HEK293 (cell line): ENCODE results near the gene UNC50.

Experiments
- CTCF ChIA-PET: fragments of 350-600 bp; formaldehyde crosslinking; extraction: SDS; loops from one replicate; lab custom pipeline; 2021; ENCODE audit warnings: antibody characterized with exemption; lab: Yijun Ruan, JAX
- POLR2A ChIA-PET: fragments of 300-600 bp; formaldehyde crosslinking; extraction: SDS; loops from one replicate; lab custom pipeline; 2020; ENCODE audit warnings: antibody characterized with exemption, inconsistent platforms; lab: Yijun Ruan, JAX
- H3K27ac ChIP-seq: fragments of 200-500 bp; sonication (Bioruptor generic); 2 replicates; pipeline ENCODE4 v1.5.1; 2014; ENCODE audit warnings: low read depth, low read length, control low read depth, inconsistent platforms; ENCODE audit errors: extremely low read depth
- H3K36me3 ChIP-seq, 2 experiments: fragments of 200-500 bp in 1 of 2; sonication (Bioruptor generic) in 1 of 2; 1 replicate in 1 of 2; 2 replicates in 1 of 2; pipeline ENCODE4 v1.5.1; 2014 to 2017; ENCODE audit warnings: inconsistent platforms in 2 of 2, low read length in 2 of 2; ENCODE audit not compliant: control insufficient read depth in 2 of 2, insufficient read depth in 1 of 2
- H3K4me1 ChIP-seq: fragments of 200-500 bp; sonication (Bioruptor generic); 2 replicates; pipeline ENCODE4 v1.5.1; 2014; ENCODE audit warnings: mild to moderate bottlenecking, low read length, inconsistent platforms; ENCODE audit not compliant: control insufficient read depth, insufficient read depth
- H3K4me3 ChIP-seq: 2 replicates; pipeline ENCODE4 v1.5.1; 2011; ENCODE audit warnings: low read depth, mild to moderate bottlenecking, control low read depth, low read length, moderate library complexity
- H3K9me3 ChIP-seq: fragments of 200-500 bp; sonication (Bioruptor generic); 2 replicates; pipeline ENCODE4 v1.5.1; 2014; ENCODE audit warnings: low read depth, low read length, inconsistent platforms; ENCODE audit not compliant: control insufficient read depth, insufficient read depth
- SALL2 ChIP-seq: fragments of 450-650 bp; formaldehyde crosslinking; IDR thresholded peaks from 2 replicates; pipeline ENCODE4 v1.5.0; 2017; ENCODE audit warnings: missing biosample characterization, mild to moderate bottlenecking, missing genetic modification characterization, borderline replicate concordance
- ZNF211 ChIP-seq: fragments of 450-650 bp; formaldehyde crosslinking; IDR thresholded peaks from 2 replicates; pipeline ENCODE4 v1.5.1; 2016; ENCODE audit warnings: low read depth, missing biosample characterization, missing genetic modification characterization
- ZNF24 ChIP-seq: fragments of 450-650 bp; formaldehyde crosslinking; IDR thresholded peaks from 2 replicates; pipeline ENCODE4 v1.5.1; 2016; ENCODE audit warnings: missing biosample characterization, missing genetic modification characterization
- ZNF48 ChIP-seq: fragments of 450-650 bp; formaldehyde crosslinking; IDR thresholded peaks from 2 replicates; pipeline ENCODE4 v1.5.1; 2016; ENCODE audit warnings: missing biosample characterization, missing genetic modification characterization
- ZNF548 ChIP-seq: fragments of 450-650 bp; formaldehyde crosslinking; IDR thresholded peaks from 2 replicates; pipeline ENCODE4 v1.5.1; 2016; ENCODE audit warnings: missing biosample characterization, missing genetic modification characterization
- ZNF658 ChIP-seq: fragments of 450-650 bp; formaldehyde crosslinking; IDR thresholded peaks from 2 replicates; pipeline ENCODE4; 2016; ENCODE audit warnings: missing biosample characterization, missing genetic modification characterization
- TF ChIP-seq, protein P1 (sequence below): fragments of 450-650 bp; formaldehyde crosslinking; IDR thresholded peaks from 2 replicates; pipeline ENCODE4 v1.5.1; 2016; ENCODE audit warnings: missing biosample characterization, missing genetic modification characterization
- TF ChIP-seq, protein P2 (sequence below): fragments of 450-650 bp; formaldehyde crosslinking; IDR thresholded peaks from 2 replicates; pipeline ENCODE4 v1.5.1; 2016; ENCODE audit warnings: missing biosample characterization, missing genetic modification characterization
- TF ChIP-seq, protein P3 (sequence below): fragments of 450-650 bp; formaldehyde crosslinking; IDR thresholded peaks from 2 replicates; pipeline ENCODE4 v1.5.1; 2017; ENCODE audit warnings: missing biosample characterization, missing genetic modification characterization
- TF ChIP-seq, protein P4 (sequence below): fragments of 450-650 bp; formaldehyde crosslinking; IDR thresholded peaks from 2 replicates; pipeline ENCODE4 v1.5.1; 2017; ENCODE audit warnings: missing biosample characterization, missing genetic modification characterization
- TF ChIP-seq, protein P5 (sequence below): fragments of 450-650 bp; formaldehyde crosslinking; IDR thresholded peaks from 2 replicates; pipeline ENCODE4 v1.5.1; 2016; ENCODE audit warnings: missing biosample characterization, missing genetic modification characterization
- TF ChIP-seq, protein P6 (sequence below): fragments of 450-650 bp; formaldehyde crosslinking; IDR thresholded peaks from 2 replicates; pipeline ENCODE4 v1.5.1; 2016; ENCODE audit warnings: missing biosample characterization, missing genetic modification characterization
- TF ChIP-seq, protein P7 (sequence below): fragments of 450-650 bp; formaldehyde crosslinking; IDR thresholded peaks from 2 replicates; pipeline ENCODE4 v1.5.1; 2017; ENCODE audit warnings: missing biosample characterization, missing genetic modification characterization

The UNC50 gene

DNA sequence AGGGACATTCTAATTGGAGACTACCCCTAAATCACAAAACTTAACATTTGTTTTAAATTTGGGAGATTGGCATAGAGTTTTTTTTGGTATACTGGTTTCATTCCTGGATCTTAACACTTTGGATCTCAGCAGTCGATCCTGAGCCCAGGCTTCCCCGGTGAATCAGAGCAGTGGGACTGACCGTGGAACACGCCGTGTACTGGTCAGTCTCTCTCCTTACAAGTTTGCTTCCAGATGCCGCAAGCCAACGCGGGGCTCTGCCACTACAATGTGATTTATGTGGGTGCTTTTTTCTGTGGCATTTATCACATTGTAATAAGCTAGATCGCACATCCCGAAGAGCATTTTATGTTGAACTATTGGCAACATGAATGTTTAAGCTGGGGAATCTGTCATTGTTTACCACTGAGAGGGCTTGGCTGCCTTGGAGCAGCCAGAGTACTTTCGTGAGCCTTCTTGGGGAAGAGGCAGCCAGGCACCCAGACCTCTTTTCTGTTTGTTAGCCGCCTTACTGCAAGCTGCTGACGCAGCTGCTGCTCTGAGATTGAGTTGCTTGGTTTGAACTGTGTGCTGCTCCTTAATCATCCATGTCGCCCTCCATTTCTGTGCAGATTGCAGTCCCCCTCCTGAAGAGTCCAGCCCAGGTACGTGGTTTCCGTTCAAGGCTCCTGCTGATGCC, 49.4 kb upstream of the UNC50 start:
- CTCF ChIA-PET, result interaction anchor here (1.7 to 5.0 kb wide), 2 partner anchors 10 to 146 kb away, joined by 5 to 22 read pairs; no protein-coding TSS in a partner anchor
- TF ChIP-seq ZNF24 (no peak), ZNF48 (tag by site-specific recombination) (no peak)
- no peaks in the 10 kb centered on the region for H3K4me1 ChIP-seq
- H3K9me3 ChIP-seq, result no peaks in the 10 kb centered on the region
- H3K4me3 ChIP-seq, result no peak overlapping the region
- H3K36me3 ChIP-seq, result peaks cover 0 to 86% of the 10 kb centered on the region in 2 experiments; a peak in 1 of 3 replicates
- no peak overlapping the region for H3K27ac ChIP-seq
- POLR2A ChIA-PET, result no interaction called here

DNA sequence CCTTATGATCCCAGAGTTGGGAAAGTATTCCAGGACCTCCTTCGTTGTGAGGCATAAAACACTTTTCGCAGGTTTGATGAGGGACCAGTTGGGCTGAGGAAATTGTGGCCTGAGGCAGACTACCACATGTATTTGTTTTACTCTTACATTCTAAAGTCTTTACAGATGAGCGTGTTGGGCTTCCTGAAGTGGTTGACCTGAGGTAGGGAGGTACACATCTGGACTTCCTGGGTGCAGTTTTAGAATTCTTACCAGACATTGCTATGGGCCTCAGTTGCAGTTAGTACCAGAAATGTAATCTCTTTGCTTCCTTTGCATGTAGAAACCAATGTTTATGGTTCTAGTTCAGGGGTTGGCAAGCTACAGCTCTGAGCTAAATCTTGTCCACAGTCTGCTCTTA, 48.8 kb upstream of the UNC50 start:
- CTCF ChIA-PET, result interaction anchor here (1.7 to 5.0 kb wide), 2 partner anchors 9 to 147 kb away, joined by 5 to 22 read pairs; no protein-coding TSS in a partner anchor
- no peaks in the 10 kb centered on the region for H3K4me1 ChIP-seq
- TF ChIP-seq ZNF658 (tag by site-specific recombination), result no peak
- TF ChIP-seq, protein P1, sequence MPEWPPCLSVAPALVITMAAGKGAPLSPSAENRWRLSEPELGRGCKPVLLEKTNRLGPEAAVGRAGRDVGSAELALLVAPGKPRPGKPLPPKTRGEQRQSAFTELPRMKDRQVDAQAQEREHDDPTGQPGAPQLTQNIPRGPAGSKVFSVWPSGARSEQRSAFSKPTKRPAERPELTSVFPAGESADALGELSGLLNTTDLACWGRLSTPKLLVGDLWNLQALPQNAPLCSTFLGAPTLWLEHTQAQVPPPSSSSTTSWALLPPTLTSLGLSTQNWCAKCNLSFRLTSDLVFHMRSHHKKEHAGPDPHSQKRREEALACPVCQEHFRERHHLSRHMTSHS, result no peak
- no peak for TF ChIP-seq ZNF211
- TF ChIP-seq, protein P2, sequence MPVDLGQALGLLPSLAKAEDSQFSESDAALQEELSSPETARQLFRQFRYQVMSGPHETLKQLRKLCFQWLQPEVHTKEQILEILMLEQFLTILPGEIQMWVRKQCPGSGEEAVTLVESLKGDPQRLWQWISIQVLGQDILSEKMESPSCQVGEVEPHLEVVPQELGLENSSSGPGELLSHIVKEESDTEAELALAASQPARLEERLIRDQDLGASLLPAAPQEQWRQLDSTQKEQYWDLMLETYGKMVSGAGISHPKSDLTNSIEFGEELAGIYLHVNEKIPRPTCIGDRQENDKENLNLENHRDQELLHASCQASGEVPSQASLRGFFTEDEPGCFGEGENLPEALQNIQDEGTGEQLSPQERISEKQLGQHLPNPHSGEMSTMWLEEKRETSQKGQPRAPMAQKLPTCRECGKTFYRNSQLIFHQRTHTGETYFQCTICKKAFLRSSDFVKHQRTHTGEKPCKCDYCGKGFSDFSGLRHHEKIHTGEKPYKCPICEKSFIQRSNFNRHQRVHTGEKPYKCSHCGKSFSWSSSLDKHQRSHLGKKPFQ (tag by site-specific recombination), result no peak
- no peak for TF ChIP-seq SALL2 (tag by site-specific recombination)
- no peak for TF ChIP-seq ZNF548 (tag by site-specific recombination)
- TF ChIP-seq, all 188 proteins: peak for 0
- Histone ChIP-seq H3K36me3 (peaks cover 0 to 86% of the 10 kb centered on the region in 2 experiments; a peak in 1 of 3 replicates), H3K4me3 (no peak overlapping the region), H3K27ac (no peak overlapping the region), H3K9me3 (no peaks in the 10 kb centered on the region)
- POLR2A ChIA-PET, result no interaction called here

DNA sequence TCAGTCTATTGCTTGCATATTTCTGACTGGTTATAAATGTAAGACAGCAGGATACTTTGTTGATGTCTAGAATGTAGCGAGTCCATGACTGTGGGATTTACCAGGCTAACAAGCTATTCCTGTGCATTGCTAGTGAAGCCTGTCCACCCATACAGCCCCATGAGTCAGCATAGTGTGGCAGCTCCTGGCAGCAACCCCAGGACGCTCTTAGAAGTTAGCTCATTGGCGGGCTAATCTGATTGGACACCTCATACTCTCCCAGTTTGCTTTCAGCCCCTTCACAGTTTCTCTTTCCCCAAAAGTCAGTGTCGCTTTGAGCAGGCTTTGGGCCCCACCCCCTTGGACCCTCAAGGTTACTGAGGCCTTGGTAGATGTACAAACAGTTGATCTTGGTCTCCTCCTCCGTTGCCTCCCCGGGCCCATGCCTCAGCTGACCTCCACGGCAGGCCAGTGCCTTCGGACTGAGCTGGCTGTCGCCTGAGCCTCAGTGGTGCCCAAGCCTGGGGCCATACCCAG, 48.1 kb upstream of the UNC50 start:
- CTCF ChIA-PET, result interaction anchor here (0.7 to 5.0 kb wide), 2 partner anchors 8 to 86 kb away, joined by 3 to 22 read pairs; no protein-coding TSS in a partner anchor
- peaks cover 0 to 86% of the 10 kb centered on the region in 2 experiments; a peak in 1 of 3 replicates for H3K36me3 ChIP-seq
- H3K4me3 ChIP-seq, result no peak overlapping the region
- no peak overlapping the region for H3K27ac ChIP-seq
- no peaks in the 10 kb centered on the region for H3K9me3 ChIP-seq
- no peaks in the 10 kb centered on the region for H3K4me1 ChIP-seq
- TF ChIP-seq, protein P3, sequence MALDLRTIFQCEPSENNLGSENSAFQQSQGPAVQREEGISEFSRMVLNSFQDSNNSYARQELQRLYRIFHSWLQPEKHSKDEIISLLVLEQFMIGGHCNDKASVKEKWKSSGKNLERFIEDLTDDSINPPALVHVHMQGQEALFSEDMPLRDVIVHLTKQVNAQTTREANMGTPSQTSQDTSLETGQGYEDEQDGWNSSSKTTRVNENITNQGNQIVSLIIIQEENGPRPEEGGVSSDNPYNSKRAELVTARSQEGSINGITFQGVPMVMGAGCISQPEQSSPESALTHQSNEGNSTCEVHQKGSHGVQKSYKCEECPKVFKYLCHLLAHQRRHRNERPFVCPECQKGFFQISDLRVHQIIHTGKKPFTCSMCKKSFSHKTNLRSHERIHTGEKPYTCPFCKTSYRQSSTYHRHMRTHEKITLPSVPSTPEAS (tag by site-specific recombination), result no peak
- TF ChIP-seq, protein P4, sequence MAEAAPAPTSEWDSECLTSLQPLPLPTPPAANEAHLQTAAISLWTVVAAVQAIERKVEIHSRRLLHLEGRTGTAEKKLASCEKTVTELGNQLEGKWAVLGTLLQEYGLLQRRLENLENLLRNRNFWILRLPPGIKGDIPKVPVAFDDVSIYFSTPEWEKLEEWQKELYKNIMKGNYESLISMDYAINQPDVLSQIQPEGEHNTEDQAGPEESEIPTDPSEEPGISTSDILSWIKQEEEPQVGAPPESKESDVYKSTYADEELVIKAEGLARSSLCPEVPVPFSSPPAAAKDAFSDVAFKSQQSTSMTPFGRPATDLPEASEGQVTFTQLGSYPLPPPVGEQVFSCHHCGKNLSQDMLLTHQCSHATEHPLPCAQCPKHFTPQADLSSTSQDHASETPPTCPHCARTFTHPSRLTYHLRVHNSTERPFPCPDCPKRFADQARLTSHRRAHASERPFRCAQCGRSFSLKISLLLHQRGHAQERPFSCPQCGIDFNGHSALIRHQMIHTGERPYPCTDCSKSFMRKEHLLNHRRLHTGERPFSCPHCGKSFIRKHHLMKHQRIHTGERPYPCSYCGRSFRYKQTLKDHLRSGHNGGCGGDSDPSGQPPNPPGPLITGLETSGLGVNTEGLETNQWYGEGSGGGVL, result no peak
- TF ChIP-seq, protein P5, sequence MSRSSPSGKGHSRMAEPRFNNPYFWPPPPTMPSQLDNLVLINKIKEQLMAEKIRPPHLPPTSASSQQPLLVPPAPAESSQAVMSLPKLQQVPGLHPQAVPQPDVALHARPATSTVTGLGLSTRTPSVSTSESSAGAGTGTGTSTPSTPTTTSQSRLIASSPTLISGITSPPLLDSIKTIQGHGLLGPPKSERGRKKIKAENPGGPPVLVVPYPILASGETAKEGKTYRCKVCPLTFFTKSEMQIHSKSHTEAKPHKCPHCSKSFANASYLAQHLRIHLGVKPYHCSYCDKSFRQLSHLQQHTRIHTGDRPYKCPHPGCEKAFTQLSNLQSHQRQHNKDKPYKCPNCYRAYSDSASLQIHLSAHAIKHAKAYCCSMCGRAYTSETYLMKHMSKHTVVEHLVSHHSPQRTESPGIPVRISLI (tag by site-specific recombination), result no peak
- TF ChIP-seq, protein P6, sequence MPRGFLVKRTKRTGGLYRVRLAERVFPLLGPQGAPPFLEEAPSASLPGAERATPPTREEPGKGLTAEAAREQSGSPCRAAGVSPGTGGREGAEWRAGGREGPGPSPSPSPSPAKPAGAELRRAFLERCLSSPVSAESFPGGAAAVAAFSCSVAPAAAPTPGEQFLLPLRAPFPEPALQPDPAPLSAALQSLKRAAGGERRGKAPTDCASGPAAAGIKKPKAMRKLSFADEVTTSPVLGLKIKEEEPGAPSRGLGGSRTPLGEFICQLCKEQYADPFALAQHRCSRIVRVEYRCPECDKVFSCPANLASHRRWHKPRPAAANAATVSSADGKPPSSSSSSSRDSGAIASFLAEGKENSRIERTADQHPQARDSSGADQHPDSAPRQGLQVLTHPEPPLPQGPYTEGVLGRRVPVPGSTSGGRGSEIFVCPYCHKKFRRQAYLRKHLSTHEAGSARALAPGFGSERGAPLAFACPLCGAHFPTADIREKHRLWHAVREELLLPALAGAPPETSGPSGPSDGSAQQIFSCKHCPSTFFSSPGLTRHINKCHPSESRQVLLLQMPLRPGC (tag by site-specific recombination), result no peak
- TF ChIP-seq, protein P7, sequence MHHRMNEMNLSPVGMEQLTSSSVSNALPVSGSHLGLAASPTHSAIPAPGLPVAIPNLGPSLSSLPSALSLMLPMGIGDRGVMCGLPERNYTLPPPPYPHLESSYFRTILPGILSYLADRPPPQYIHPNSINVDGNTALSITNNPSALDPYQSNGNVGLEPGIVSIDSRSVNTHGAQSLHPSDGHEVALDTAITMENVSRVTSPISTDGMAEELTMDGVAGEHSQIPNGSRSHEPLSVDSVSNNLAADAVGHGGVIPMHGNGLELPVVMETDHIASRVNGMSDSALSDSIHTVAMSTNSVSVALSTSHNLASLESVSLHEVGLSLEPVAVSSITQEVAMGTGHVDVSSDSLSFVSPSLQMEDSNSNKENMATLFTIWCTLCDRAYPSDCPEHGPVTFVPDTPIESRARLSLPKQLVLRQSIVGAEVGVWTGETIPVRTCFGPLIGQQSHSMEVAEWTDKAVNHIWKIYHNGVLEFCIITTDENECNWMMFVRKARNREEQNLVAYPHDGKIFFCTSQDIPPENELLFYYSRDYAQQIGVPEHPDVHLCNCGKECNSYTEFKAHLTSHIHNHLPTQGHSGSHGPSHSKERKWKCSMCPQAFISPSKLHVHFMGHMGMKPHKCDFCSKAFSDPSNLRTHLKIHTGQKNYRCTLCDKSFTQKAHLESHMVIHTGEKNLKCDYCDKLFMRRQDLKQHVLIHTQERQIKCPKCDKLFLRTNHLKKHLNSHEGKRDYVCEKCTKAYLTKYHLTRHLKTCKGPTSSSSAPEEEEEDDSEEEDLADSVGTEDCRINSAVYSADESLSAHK, result no peak
- POLR2A ChIA-PET, result no interaction called here
